Sigmoid colon (tissue), 4 donors: ENCODE results near the gene FBXO10.

Experiments
- EP300 ChIP-seq, 4 donors: sonication (generic); formaldehyde crosslinking; IDR thresholded peaks; one replicate each; pipeline ENCODE4 v1.6.1; 2017; ENCODE audit warnings: antibody characterized with exemption in 4 of 4
- POLR2A ChIP-seq, 2 donors: fragments of 450-650 bp; IDR thresholded peaks; one replicate each; pipeline ENCODE4 v1.6.1; 2016; ENCODE audit warnings: antibody characterized with exemption in 2 of 2, mild to moderate bottlenecking in 2 of 2, moderate library complexity in 2 of 2
- POLR2AphosphoS5 ChIP-seq, 4 donors: sonication (generic); formaldehyde crosslinking; IDR thresholded peaks; one replicate each; pipeline ENCODE4 v1.6.1; 2017; ENCODE audit warnings: antibody characterized with exemption in 4 of 4
- TF ChIP-seq, protein P1 (sequence below), 4 experiments: fragments of 450-650 bp in 3 of 4; fragments of 200-600 bp in 1 of 4; IDR thresholded peaks; one replicate each; pipeline ENCODE4 v1.5.1; 2016 to 2019; ENCODE audit warnings: antibody characterized with exemption in 4 of 4, mild to moderate bottlenecking in 3 of 4, moderate library complexity in 2 of 4

DNA sequence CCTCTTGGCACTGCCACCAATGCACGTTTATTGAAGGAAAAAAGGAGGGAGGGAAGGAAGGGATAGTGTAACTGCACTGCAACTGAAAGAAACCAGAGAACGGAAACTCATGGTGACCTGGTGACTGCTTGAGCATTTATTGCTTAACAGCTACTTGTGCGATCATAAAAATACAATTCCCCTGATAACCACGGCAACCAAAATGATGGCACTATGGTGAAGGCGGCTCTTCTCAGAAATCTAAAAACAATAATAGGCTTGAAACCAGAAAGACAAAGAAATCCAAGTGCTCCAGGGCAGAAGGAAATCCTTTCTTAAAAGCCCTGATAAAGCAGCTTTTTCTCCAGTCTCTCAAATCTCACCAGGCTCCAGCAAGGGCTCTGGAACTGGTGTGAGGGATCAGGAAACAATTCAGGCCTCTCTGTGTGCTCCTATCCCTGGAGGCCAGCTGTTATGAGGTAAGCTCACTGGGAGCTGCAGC lies 1.9 kb downstream of the FBXO10 start:
- TF ChIP-seq, protein P1, sequence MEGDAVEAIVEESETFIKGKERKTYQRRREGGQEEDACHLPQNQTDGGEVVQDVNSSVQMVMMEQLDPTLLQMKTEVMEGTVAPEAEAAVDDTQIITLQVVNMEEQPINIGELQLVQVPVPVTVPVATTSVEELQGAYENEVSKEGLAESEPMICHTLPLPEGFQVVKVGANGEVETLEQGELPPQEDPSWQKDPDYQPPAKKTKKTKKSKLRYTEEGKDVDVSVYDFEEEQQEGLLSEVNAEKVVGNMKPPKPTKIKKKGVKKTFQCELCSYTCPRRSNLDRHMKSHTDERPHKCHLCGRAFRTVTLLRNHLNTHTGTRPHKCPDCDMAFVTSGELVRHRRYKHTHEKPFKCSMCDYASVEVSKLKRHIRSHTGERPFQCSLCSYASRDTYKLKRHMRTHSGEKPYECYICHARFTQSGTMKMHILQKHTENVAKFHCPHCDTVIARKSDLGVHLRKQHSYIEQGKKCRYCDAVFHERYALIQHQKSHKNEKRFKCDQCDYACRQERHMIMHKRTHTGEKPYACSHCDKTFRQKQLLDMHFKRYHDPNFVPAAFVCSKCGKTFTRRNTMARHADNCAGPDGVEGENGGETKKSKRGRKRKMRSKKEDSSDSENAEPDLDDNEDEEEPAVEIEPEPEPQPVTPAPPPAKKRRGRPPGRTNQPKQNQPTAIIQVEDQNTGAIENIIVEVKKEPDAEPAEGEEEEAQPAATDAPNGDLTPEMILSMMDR (IDR thresholded peaks at IDR 0.05): no peak
- TF ChIP-seq POLR2A (IDR thresholded peaks at IDR 0.05): no peak
- peak in 2 of 4 donors; percentile 36 to 48 for TF ChIP-seq POLR2AphosphoS5 (IDR thresholded peaks at IDR 0.05)
- TF ChIP-seq EP300 (IDR thresholded peaks at IDR 0.05): no peak
